ENCODE measurements around the gene PAX8. TPM values are rescaled to one million over a fixed set of nuclear protein-coding genes. Genes with fewer than 3 reads are reported as not detected.

Gene PAX8
- total RNA-seq, 1 donor from 2014 or later: 1.6 TPM

DNA sequence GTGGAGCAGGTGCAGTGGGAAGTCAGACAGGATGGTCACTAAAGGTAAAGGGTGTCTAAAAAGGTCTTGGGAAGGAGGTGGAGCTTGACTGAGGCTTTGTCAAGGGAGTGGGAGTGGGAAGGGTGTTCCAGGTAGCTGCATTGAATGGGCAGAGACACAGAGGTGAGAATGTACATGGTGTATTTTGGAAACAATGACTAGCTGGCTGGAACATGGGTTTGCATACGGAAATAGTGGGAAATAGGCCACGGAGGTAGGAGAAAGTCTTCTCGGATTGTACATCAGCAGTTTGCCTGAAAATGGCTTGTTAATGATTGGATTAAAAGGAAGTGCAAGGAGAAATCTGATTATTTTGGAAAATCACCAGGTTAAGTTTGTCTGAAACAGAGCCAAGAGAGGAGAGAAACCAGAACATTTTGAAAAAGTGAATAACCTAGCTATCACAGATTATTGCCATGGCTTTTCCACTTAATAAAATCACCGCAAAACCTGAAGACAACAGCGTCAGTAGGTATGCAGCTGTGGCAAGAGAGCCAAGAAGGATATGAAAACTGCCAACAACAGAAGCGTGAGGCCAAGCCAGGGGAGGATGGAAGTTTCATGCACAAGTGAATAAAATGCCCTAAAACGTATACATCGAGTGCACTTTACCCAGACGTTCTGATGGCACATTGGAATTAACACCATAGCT, 13.9 kb downstream of the PAX8 start:
- ATAC-seq: no peak
- DNase-seq: no peak
- Histone ChIP-seq H3K27me3 (no peaks in the 10 kb centered on the region), H3K36me3 (no peaks in the 10 kb centered on the region), H3K4me1 (no peaks in the 10 kb centered on the region), H3K4me3 (no peak overlapping the region), H3K9me3 (no peaks in the 10 kb centered on the region), H3K27ac (no peak overlapping the region)
- TF ChIP-seq, protein P1, sequence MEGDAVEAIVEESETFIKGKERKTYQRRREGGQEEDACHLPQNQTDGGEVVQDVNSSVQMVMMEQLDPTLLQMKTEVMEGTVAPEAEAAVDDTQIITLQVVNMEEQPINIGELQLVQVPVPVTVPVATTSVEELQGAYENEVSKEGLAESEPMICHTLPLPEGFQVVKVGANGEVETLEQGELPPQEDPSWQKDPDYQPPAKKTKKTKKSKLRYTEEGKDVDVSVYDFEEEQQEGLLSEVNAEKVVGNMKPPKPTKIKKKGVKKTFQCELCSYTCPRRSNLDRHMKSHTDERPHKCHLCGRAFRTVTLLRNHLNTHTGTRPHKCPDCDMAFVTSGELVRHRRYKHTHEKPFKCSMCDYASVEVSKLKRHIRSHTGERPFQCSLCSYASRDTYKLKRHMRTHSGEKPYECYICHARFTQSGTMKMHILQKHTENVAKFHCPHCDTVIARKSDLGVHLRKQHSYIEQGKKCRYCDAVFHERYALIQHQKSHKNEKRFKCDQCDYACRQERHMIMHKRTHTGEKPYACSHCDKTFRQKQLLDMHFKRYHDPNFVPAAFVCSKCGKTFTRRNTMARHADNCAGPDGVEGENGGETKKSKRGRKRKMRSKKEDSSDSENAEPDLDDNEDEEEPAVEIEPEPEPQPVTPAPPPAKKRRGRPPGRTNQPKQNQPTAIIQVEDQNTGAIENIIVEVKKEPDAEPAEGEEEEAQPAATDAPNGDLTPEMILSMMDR (IDR thresholded peaks at IDR 0.05): no peak
- intact Hi-C loops (cut with DNase I): no loop called here

DNA sequence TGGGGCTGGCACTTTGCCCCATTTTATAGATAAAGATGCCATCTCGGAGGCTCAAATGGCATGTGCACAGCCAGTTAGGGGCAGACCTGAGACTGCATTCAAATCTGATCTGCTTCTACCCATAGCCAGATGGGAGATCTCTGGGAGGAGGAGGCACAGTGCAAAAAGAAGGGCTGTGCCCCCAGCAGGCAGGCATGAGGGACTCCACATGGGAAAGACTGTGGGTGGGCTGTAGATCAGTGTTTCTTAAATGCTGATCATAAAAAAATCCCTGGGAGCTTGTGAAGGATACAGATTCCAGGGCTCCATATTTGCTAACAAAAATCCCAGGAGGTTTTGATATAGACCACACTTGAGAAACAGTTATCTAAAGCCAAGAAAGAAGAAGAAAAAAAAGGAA, 15.2 kb downstream of the PAX8 start:
- intact Hi-C loops (cut with DNase I): no loop called here

DNA sequence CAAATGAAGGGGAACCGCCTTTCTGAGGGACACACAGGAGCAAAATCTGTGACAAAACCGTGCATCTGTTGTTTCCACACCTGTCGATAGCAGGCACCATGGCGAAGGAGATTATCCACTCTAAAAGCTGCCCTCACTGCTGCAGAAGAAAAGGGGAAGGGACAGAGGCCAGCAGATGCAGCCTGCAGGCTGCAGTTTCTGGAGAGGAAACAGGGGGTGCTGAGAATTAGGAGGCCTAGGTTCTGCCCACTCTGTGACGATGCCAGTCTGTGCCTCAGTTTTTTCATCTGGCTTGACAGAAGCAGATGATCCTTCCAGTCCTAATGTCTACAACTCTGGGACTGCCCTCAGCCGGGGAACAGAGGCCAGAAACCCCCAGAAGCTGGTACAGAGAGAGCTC, 17.7 kb downstream of the PAX8 start:
- Histone ChIP-seq H3K36me3 (no peaks in the 10 kb centered on the region), H3K27me3 (no peaks in the 10 kb centered on the region), H3K4me1 (no peaks in the 10 kb centered on the region), H3K27ac (no peak overlapping the region), H3K4me3 (no peak overlapping the region), H3K9me3 (no peaks in the 10 kb centered on the region)
- ATAC-seq (peak; percentile 40), DNase-seq (no peak)
- intact Hi-C loops (cut with DNase I): no loop called here
- TF ChIP-seq, protein P1 (IDR thresholded peaks at IDR 0.05): no peak

More for the DNA sequence above, 15.2 kb downstream of the PAX8 start:
- no peaks in the 10 kb centered on the region for H3K4me1 ChIP-seq
- H3K27me3 ChIP-seq: no peaks in the 10 kb centered on the region
- no peaks in the 10 kb centered on the region for H3K9me3 ChIP-seq
- DNase-seq (no peak), ATAC-seq (no peak)
- H3K4me3 ChIP-seq: no peak overlapping the region
- TF ChIP-seq, protein P1 (IDR thresholded peaks at IDR 0.05): no peak
- H3K27ac ChIP-seq: no peak overlapping the region
- H3K36me3 ChIP-seq: no peaks in the 10 kb centered on the region

DNA sequence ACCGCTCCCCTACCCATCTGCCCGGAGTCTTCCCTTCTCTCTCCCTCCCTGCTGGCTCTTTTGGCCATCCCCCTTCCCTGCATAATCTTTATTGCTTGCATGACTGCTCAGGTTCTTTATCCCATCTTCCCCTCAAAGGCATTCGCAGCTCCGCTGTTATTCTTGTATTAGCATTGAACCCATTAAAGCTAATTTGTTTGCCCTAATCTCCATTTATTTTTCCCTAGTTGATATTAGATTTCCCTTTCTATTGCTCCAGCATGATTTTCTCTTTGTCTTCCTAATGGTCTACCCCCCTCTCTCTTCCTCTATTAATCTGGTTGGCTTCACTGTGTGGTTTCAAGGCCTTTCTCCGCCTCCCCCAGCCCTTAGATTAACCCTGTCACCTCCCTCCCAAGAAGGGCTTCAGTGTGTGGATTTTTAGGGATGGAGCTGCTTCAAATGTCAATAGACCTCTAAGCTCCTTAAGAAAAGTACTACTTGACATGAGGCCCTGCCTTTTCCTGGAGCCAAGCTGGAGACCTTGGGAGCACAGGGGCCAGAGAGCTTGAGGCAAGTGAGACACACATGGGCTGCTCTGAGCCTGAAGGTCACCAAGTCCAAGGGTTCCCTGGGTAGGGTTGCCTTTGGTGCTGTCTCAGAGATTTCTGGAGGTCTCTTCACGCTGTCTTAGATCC, 20.1 kb downstream of the PAX8 start:
- intact Hi-C loops (cut with DNase I): no loop called here
- Histone ChIP-seq H3K4me3 (no peak overlapping the region), H3K4me1 (peaks cover 2% of the 10 kb centered on the region), H3K27me3 (no peaks in the 10 kb centered on the region), H3K36me3 (no peaks in the 10 kb centered on the region), H3K9me3 (no peaks in the 10 kb centered on the region), H3K27ac (no peak overlapping the region)
- TF ChIP-seq, protein P1 (IDR thresholded peaks at IDR 0.05): no peak
- no peak for DNase-seq
- peak; percentile 33 for ATAC-seq

DNA sequence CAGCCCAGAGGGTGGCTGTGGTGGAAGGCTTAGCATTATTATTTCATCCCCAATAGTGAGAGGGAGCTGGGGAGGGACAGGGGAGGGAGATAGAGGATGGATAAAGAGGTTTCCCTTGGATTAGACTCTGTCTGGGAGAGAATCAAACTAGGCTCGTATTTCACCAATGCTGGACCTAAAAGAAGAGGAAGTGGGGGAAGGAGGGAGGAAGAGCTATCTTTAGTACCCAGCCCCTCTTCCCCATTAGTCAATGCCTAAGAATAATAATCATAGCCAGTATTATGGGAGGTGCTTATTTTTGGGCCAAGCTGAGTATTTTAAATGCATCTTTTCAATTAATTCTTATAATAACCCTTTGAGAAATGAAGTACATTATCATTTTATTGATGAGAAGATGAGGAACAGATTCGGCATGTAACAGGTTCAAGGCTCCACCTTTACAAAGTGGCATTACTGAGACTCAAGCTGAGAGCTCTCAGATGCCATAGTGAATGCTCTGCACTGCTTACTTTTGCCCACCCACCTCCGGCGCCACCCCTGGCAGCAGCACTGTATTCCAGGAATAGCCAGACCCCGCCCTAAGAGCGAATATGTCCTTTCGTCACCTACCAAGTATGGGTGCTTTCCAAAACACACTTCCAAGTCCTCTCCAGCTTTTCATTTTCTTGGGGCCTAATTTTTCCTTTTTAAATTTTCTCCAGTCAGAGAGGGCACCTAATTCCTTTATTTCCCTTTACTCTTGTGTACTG, 21.0 kb downstream of the PAX8 start:
- intact Hi-C loops (cut with DNase I): no loop called here
- no peak for DNase-seq

More for the DNA sequence above, 21.0 kb downstream of the PAX8 start:
- H3K4me1 ChIP-seq: peaks cover 2% of the 10 kb centered on the region
- H3K36me3 ChIP-seq: no peaks in the 10 kb centered on the region
- no peak overlapping the region for H3K4me3 ChIP-seq
- no peaks in the 10 kb centered on the region for H3K27me3 ChIP-seq
- no peak overlapping the region for H3K27ac ChIP-seq
- no peaks in the 10 kb centered on the region for H3K9me3 ChIP-seq
- ATAC-seq: peak; percentile 75
- TF ChIP-seq, protein P1 (IDR thresholded peaks at IDR 0.05): no peak

Data from upper lobe of right lung (tissue), 1 donor.